Activated CD4-positive, alpha-beta T cell treated with anti-CD3 and anti-CD28 coated beads for 48 hours (primary cell): ENCODE data around the gene TMEM198.
A peak's percentile ranks its signal among the peaks of the same experiment; 100 is the strongest.

ENCODE experiments used
- DNase-seq: peaks from one replicate; pipeline ENCODE4 v3.0.0-alpha.2; 2020

Gene TMEM198

GRCh38 chr2:219509780-219510511, 33.9 kb upstream of the TMEM198 start:
- DNase-seq: peak; percentile 71

- no peak for DNase-seq
These were observed 33.2 kb upstream of the TMEM198 start for GRCh38 chr2:219510512-219511135.

- no peak for DNase-seq
These were observed 32.1 kb upstream of the TMEM198 start for GRCh38 chr2:219511547-219512325.

- no peak for DNase-seq
These were observed 31.2 kb upstream of the TMEM198 start for GRCh38 chr2:219512524-219513216.

- no peak for DNase-seq
These were observed 30.0 kb upstream of the TMEM198 start for GRCh38 chr2:219513787-219514186.

- no peak for DNase-seq
These were observed 29.5 kb upstream of the TMEM198 start, which contains the start of gene ASIC4 for GRCh38 chr2:219514196-219514761. Gene ASIC4 (plus strand): TSS chr2:219514482. CDS start chr2:219514725, 243 bp downstream.

GRCh38 chr2:219514836-219515235, 29.0 kb upstream of the TMEM198 start:
- DNase-seq: no peak

- DNase-seq: no peak
These were observed 27.8 kb upstream of the TMEM198 start for GRCh38 chr2:219515874-219516629.

GRCh38 chr2:219516888-219517287, 26.9 kb upstream of the TMEM198 start:
- no peak for DNase-seq

- DNase-seq: no peak
These were observed 25.7 kb upstream of the TMEM198 start for GRCh38 chr2:219517954-219518778.

GRCh38 chr2:219519526-219519916, 24.3 kb upstream of the TMEM198 start:
- DNase-seq: no peak

GRCh38 chr2:219520079-219520478, 23.7 kb upstream of the TMEM198 start:
- DNase-seq: no peak

- no peak for DNase-seq
These were observed 22.6 kb upstream of the TMEM198 start for GRCh38 chr2:219521066-219521880.

- no peak for DNase-seq
These were observed 21.5 kb upstream of the TMEM198 start for GRCh38 chr2:219522111-219523030.

- no peak for DNase-seq
These were observed 20.7 kb upstream of the TMEM198 start for GRCh38 chr2:219523031-219523671.

- DNase-seq: no peak
These were observed 19.0 kb upstream of the TMEM198 start for GRCh38 chr2:219524817-219525216.

GRCh38 chr2:219525533-219526232, 18.1 kb upstream of the TMEM198 start:
- no peak for DNase-seq
